GM19372 (cell line): ENCODE data around the gene TNP2.

Source experiments
- ATAC-seq: cut with Tn5 transposase; IDR thresholded peaks from one replicate; pipeline ENCODE4 v1.9.1; 2021; ENCODE audit warnings: mild to moderate bottlenecking, low read depth, moderate library complexity; ENCODE audit not compliant: unreplicated experiment

TNP2 gene

DNA sequence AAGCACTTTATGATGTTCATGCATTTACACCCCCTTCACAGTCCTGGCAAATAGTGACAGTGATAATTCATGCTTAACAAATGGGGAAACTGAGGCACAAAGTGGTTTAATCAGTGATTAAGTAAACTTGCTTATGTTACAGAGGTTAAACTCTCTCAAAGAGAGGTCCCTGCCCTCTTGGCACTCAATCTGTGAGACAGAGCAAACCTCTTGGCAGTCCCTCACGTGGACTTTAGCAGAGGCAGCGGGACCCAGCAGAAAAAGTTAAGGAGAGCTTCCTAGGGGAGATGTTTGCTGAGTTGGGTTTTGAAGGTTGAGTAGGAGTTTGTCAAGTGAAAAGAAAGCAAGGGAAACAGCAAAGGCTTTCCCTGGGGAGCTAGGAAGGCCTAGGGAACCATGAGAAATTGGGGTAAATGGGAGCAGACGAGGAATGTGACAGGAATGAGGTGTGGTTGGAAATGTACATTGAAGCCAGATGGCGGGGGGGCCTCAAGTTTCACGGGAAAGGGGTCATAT is 23.8 kb downstream of the TNP2 start:
- ATAC-seq = no peak

DNA sequence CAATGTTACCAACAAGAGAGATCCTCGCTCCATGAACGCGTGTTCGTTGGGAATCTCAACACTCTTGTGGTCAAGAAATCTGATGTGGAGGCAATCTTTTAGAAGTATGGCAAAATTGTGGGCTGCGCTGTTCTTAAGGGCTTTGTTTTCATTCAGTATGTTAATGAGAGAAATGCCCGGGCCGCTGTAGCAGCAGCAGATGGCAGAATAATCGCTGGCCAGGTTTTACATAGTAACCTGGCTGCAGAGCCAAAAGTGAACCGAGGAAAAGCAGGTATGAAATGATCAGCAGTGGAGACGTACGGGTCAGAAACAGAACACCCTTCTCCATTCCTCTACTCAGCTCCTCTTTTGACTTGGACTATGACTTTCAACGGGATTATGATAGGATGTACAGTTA is 26.5 kb downstream of the TNP2 start:
- no peak for ATAC-seq

DNA sequence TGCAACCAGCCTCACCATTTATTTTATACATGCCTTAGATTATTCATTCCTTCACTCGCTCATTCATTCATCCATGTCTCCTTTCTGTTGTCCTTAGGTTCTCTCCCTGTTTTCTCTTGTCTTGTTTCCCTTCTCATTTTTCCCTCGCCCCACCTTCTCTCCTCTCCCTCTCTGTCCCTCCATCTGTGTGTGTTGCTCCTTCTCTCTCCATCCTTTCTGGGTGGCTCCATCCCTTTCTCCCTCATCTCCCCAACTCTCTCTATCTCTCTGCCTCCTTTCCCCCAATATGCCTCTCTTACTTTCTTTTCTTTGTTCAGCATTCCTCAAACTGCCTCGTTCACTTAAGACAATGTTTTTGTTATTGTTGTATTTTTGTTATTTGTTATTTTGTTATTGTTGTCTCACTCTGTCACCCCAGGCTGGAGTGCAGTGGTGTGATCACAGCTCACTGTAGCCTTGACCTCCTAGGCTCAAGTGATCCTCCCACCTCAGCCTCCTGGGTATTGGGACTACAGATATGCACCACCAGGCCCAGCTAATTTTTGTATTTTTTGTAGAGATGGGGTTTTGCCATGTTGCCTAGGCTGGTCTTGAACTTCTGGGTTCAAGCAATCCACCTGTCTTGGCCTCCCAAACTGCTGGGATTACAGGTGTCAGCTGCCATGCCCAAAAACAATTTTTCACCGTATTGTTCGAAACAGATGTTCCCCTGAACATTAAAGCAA is 27.5 kb downstream of the TNP2 start:
- no peak for ATAC-seq

DNA sequence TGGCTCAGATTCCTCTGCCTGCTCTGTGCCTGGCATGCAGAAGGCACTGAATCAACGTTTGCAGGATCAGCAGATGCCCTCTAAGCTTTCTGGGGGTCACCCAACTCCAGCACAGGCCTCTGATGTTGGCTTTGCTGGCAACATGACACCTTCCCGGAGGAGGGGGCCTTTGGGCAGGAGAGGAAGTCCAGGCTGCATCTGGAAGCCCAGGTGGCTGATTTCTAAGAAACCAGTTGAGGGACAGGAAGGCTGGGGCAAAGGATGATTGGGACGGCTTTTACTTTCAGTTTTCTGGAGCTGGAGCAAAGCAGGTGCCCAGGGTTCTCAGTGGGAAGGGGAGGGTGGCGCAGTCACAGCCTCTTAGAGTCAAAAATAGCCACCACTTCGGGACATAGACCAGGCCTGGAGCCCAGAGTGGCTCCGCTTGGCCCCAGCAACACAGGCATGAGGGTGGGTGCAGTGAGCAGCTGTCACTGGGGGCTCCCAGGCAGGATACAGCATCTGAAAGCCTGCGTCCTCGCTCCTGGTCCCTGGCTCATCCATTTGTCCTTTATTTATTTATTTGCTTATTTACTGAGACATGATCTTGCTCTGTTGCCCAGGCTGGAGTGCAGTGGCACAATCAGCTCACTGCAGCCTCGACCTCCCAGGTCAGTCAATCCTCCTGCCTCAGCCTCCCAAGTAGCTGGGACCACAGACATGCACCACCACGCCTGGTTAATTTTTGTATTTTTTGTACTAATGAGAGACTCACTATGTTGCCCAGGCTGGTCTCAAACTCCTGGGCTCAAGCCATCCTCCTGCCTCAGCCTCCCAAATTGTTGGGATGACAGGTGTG is 28.3 kb downstream of the TNP2 start:
- no peak for ATAC-seq

DNA sequence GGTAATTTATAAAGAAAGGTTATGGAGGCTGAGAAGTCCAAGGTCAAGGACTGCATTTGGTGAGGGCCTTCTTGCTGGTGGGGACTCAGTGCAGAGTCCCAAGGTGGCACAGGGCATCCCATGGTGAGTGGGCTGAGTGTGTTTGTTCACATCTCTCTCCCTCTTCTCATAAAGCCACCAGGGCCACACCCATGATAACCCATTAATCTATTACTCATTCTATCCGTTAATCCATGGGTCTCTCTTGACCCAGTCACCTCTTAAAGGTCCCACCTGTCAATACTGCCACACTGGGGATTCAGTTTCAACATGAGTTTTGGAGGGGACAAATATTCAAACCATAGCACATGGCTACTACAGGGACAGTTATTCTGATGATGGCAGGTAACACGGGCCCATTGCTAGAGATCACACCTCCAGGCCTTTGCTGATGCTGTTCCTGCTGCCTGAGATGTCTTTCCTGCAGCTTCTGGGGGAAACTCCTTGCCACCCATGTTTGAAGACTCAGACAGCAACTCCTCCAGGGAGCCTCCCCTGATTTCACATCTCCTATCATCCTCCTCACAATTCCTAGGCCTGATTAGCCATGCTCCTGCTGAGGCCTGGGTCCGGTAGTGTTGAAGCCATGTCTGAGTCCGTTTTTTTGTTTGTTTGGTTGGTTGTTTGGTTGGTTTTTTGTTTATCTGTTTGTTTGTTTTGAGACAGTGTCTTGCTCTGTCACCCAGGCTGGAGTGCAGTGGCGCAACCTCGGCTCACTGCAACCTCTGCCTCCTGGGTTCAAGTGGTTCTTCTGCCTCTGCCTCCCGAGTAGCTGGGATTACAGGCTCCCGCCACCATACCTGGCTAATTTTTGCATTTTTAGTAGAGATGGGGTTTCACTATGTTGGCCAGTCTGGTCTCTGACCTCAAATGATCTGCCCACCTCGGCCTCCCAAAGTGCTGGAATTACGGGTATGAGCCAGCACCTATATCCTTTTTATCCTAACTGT is 29.2 kb downstream of the TNP2 start:
- no peak for ATAC-seq

DNA sequence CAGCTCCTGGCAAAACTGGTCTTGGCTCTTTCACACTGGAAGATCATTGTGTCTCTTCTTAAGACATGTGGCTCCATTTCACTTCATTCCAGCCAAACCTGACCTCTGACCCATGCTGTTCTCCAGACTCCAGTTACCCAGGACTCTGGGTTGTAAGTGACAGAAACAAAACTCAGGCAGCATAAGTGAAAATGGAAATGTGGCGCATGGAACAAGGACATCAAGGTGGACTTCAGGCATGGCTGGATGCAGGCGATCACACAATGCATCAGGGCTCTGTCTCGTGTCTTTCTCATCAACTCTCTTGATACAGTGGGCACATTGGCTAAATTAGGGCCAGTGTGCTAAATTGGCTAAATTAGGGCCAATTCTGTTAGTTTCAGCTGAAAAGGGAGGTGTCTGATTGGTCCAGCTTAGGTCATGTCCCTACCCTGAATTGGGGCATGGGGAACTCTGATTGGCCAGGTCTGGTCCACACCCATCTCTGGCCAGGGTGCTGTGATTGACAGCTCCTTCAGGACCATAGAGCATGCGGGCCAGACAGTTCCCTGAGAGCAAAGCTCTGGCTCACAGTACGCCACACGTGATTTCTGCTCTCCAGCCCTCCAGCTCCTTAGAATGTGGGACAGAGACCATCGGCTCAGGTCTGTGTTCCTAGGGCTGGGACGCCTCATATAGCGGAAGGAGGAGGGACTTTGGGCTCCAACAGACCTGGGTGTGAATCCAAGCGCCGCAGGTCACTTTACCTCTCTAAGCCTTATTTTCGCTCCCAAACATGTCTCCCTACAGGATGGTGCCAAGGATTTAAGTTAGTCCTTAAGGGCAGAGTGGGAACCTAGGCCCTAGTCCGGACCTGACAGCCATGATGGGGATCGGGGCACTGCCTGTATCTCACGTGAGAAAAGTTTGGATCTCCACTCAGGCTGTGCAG is 30.6 kb downstream of the TNP2 start:
- no peak for ATAC-seq

DNA sequence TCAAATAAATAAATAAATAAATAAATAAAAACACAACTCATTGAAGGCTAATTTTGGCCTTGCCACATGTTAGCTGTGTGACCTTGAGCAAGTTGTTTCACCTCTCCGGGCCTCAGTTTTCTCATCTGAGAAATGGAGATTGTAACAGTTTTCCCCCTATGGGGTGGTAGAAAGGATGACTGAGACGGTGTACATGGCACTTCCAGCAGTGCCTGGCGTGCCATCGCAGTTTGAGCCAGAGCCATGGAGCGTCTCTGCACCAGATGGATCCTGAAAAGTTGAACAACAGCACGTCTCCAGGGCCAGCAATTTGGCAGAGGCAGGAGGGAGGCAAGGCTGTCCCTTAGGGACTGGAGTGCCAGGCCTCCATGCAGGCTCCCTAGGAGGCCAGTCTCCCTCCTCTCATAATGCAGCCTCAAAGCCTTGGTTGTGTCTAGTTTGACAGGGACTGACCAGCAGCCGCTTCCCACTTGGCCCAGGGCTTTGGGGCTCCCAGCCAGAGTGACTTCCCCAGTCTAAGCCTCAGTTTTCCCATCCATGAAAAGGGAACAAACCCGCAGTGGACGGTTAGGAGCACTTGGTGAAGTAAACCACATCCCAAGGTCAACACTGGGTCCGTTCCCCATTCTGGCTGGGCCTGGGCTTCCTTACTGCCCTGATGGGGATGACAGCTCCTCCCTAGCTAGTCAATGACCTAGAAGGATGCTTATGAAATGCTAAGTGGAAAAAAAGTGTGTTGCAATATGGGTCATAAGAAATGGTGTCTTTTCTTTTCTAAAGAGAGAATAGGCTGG is 32.5 kb downstream of the TNP2 start:
- ATAC-seq = no peak

DNA sequence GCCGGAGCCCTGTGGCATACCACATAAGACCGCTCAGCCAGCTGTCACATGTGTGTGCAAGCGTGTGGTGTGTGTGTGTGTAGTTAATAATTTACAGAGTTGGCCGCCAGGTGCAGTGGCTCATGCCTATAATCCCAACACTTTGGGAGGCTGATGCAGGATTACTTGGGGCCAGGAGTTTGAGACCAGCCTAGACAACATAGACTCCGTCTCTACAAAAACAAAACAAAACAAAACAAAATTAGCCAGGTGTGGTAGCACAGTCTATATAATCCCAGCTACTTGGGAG is 33.5 kb downstream of the TNP2 start:
- ATAC-seq = no peak

DNA sequence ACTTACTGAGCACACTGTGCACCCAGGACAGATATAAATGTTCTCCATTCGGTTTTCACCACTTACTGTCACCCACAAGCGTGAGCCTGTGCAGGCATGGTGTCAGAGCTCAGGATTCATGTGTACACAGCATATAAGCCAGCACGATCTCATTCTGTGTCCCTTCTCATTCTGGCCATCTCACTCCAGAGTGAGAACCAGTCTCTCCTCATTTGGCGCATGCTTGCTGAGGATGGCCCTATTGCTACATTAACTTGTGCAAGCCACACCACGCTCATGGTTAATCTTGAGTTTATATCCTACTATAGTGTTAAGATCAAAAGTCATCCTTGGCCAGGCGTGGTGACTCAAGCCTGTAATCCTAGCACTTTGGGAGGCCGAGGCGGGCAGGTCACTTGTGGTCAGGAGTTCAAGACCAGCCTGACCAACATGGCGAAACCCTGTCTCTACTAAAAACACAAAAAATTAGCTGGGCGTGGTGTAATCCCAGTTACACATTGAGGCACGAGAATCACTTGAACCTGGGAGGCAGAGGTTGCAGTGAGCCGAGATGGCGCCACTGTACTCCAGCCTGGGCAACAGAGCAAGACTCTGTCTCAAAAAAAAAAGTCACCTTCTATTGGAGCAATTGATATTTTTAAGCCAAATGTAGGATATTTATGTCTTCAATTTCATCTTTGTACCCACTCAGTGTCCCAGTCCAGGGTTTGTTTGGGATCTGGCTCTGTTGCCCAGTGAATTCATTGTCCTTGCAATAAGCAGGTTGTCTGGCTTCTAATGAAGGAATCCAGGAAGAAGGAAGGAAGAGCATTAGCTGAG is 34.0 kb downstream of the TNP2 start:
- ATAC-seq = no peak

DNA sequence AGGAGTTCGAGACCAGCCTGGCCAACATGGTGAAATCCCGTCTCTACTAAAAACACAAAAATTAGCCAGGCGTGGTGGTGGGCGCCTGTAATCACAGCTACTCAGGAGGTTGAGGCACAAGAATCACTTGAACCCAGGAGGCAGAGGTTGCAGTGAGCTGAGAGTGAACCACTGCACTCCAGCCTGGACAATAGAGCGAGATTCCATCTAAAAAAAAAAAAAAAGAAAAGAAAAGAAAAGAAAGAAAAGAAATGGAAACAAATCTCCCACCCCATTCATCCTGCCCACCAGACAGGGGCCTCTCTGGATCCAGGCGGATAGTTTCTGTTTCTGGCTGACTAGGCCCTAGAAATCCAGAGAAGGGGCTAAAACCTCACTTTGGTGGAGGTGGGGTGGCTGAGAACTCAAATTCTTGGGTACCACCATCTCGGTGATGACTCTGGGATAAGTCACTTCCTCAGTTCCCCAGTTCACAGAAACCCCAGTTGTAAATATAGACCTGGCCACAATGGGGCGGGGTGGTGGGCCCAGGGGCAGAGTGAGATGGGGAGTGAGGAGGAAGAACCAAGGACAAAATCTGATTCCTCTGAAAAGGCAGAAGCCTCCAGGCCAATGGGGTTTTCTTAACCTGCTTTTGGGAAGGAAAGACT is 35.3 kb downstream of the TNP2 start:
- no peak for ATAC-seq

DNA sequence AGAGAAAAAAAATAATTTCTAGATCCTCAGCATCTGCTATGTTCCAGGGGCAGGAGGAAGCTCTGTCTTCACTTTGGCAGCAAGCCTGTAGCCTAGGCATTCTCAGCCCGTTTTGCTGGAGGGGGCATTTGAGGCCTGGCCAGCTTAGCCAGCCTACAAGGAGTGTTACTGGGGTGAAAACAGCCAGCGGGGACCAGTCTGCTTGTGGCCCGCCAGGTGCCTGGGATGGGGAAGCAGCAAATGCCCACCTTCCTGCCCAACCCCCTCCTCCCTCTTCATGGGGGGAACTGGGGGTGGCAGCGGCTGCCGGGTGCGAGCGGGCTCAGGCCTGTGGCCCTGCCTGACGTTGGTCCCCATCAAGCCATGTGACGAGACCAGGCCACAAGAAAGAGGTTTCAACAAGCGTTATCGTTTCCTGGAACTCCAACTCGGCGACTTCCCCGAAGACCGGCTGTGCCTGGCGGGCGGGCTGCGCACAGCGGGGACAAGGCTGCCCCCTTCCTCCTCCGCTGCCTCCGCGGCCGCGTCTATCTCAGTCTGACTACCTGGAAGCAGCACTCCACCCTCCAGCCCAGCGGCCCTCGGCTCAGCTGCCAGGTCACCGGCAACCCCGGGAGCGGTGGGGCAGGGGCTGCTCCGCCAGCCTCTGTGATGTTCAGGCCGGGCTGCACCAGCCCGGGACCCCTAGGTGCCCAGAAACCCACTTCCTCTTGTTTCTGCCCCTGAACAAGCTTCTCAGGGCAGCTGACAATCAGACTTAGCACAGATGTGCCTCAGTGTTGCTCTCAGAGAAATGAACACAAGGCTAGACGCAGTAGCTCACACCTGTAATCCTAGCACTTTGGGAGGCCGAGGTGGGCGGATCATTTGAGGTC is 36.0 kb downstream of the TNP2 start:
- ATAC-seq = peak; percentile 74

DNA sequence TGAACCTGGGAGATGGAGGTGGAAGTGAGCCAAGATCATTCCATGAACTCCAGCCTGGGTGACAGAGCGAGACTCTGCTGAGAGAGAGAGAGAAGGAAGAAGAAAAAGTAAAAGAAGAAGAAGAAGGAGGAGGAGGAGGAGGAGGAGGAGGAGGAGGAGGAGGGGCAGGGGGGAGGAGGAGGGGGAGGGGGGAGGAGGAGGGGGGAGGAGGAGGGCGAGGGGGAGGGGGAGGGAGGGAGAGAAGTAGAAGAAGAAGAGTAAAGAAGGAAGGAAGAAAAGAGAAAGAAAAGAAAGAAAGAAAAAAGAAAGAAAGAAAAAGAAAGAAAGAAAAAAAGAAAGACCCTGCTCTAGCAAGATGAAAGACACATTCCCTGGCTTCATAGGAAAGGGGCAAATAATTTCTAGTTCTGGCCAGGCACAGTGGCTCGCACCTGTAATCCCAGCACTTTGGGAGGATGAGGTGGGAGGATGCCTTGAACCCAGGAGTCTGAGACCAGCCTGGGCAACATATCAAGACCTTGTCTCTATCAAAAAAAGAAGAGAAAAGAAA is 36.7 kb downstream of the TNP2 start:
- ATAC-seq = no peak

DNA sequence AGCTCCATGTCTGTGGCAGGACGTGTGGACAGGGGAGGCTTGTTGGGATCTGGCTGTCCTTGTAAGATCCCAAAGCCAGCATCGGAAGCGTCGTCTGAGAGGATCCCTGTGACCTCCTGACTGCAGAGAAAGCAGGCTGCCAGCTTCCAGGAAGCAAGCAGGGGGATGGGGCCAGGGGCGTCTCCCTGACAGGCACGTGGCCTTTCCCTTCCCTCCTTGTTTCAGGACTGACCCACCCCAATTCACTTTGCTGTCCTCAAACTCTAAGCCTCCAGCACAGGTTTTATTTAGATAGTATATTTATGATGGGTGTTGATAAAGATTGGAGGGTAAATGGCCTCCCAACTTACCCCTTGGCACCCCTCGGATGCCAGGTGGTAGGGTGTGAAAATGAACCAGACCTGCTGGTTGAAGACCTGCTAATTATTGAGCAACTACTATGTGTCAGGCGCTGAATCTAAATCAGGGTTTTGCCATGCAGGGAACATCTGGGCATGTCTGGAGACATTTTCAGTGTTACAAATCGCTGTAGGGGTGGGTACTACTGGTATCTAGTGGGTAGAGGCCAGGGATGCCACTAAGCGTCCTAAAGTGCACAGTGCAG is 37.7 kb downstream of the TNP2 start:
- ATAC-seq = no peak

DNA sequence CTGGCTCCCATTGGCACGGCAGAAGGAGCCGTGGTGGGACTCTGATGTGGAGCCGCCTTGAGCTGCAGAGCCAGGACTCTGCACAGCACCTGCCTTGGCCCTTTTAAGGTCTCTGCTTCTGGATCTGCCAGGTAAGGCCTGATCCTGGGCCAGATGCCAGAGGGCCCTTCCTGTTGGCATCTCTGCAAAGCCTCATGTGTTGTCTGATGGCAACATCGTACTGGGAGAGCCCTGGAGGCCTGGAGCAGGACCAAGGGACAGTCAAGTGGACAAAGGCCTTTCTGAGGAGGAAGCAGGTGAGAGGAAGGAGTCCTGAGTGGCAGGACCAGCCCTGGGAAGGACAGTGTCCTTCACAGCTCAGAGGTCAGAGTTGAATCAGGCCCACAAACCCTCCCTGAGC is 39.2 kb downstream of the TNP2 start:
- ATAC-seq = no peak

DNA sequence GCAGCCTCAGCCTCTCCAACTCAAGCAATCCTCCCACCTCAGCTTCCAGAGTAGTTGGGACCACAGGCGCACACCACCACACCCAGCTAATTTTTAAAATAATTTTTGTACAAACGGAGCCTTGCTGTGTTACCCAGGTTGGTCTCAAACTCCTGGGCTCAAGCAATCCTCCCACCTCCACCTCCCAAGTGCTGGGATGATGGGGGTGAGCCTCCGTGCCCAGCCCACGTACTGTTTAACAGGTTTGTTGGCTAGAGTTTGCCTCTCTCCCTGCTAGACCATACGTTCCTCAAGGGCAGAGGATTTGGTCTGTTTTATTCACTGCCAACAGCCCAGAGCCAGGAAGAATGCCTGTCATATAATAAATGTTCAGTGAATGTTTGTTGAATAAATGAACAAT is 39.7 kb downstream of the TNP2 start:
- ATAC-seq = no peak
